K562 (cell line): ENCODE data around the gene RNF43. TPM values are rescaled to one million over a fixed set of nuclear protein-coding genes. Genes with fewer than 3 reads are reported as not detected.

Experiments
- ATAC-seq: fragments of 200-7000 bp; cut with Tn5 transposase; 3 replicates; pipeline ENCODE4 v1.9.1; 2020; ENCODE audit warnings: moderate library complexity
- BruUV-seq: library from RNA; stranded (reverse); fragments of 400-500 nt; replicated peaks from 2 replicates; lab custom pipeline; 2021; lab: Mats Ljungman, UMichigan
- CTCF ChIA-PET: fragments of 300-600 bp; formaldehyde crosslinking; extraction: SDS; loops from one replicate; lab custom pipeline; 2021; ENCODE audit warnings: low intra/inter-chr PET ratio; lab: Yijun Ruan, JAX
- POLR2A ChIA-PET: fragments of 300-600, 350-650 bp; sonication (Branson Sonifier 250); formaldehyde crosslinking; extraction: SDS; loops from one replicate; lab custom pipeline; 2021; ENCODE audit warnings: antibody characterized with exemption, inconsistent platforms; lab: Yijun Ruan, JAX
- DNase-seq, 4 experiments: peaks; one replicate each; pipeline versions ENCODE4 v3.0.0 to v3.0.0-alpha.2; 2011 to 2018; ENCODE audit warnings: low spot score in 3 of 4, mixed read lengths in 3 of 4; ENCODE audit errors: extremely low read depth in 1 of 4
- FAIRE-seq: peaks from 2 replicates; lab custom pipeline; 2011; peaks lifted over from hg19 to GRCh38; lab: Jason Lieb, UNC
- H2AFZ ChIP-seq: 2 replicates; pipeline ENCODE4 v1.6.0; 2011; ENCODE audit warnings: low read depth, low read length, control low read depth, inconsistent platforms
- H3K27ac ChIP-seq: fragments of 200-600 bp; 3 replicates; pipeline ENCODE4 v1.8.0; 2011; ENCODE audit warnings: low read depth, mild to moderate bottlenecking, control low read depth, inconsistent platforms, low read length, moderate library complexity, mixed read lengths; ENCODE audit errors: extremely low read depth
- H3K27me3 ChIP-seq, 2 experiments: fragments of 300-600 bp in 1 of 2; 2 replicates in 1 of 2; 3 replicates in 1 of 2; pipeline versions ENCODE4 v1.6.0 to v1.8.0; 2011; ENCODE audit warnings: inconsistent platforms in 2 of 2, low read length in 2 of 2, mild to moderate bottlenecking in 1 of 2, mixed read lengths in 1 of 2, moderate library complexity in 1 of 2; ENCODE audit not compliant: control insufficient read depth in 2 of 2, insufficient read depth in 2 of 2
- H3K36me3 ChIP-seq: fragments of 300-600 bp; 3 replicates; pipeline ENCODE4 v1.8.0; 2011; ENCODE audit warnings: mild to moderate bottlenecking, low read length, inconsistent platforms; ENCODE audit not compliant: control insufficient read depth, insufficient read depth
- H3K4me1 ChIP-seq, 2 experiments: fragments of 200-600 bp in 1 of 2; replicated peaks in 1 of 2; 2 replicates in 1 of 2; 3 replicates in 1 of 2; pipeline versions ENCODE4 v1.5.1 to v1.8.0; 2011; ENCODE audit warnings: inconsistent platforms in 2 of 2, low read length in 2 of 2, mild to moderate bottlenecking in 1 of 2, mixed read lengths in 1 of 2, moderate library complexity in 1 of 2; ENCODE audit not compliant: control insufficient read depth in 2 of 2, insufficient read depth in 2 of 2
- H3K4me2 ChIP-seq: 2 replicates; pipeline ENCODE4 v1.6.1; 2011; ENCODE audit warnings: low read length, control low read depth, inconsistent platforms, mixed read lengths; ENCODE audit not compliant: insufficient read depth
- H3K4me3 ChIP-seq: fragments of 200-600 bp; sonication (generic), shearing (Covaris generic); 2 replicates; pipeline ENCODE4 v1.5.1; 2016; ENCODE audit warnings: control low read depth, inconsistent platforms
- H3K79me2 ChIP-seq: fragments of 200-600 bp; 3 replicates; pipeline ENCODE4 v1.8.0; 2011; ENCODE audit warnings: low read length, inconsistent platforms; ENCODE audit not compliant: control insufficient read depth, insufficient read depth
- H3K9ac ChIP-seq, 2 experiments: 2 replicates each; pipeline versions ENCODE4 v1.6.0 to v1.6.1; 2011; ENCODE audit warnings: low read depth in 2 of 2, low read length in 2 of 2, control low read depth in 1 of 2, inconsistent platforms in 1 of 2, mild to moderate bottlenecking in 1 of 2, mixed read lengths in 1 of 2; ENCODE audit not compliant: insufficient read depth in 1 of 2
- H3K9me1 ChIP-seq: one replicate; pipeline ENCODE4 v1.6.0; 2011; ENCODE audit warnings: inconsistent platforms, mild to moderate bottlenecking, low read length, moderate library complexity; ENCODE audit not compliant: control insufficient read depth, insufficient read depth
- H3K9me3 ChIP-seq: replicated peaks from 2 replicates; pipeline ENCODE4 v1.5.1; 2011; ENCODE audit warnings: low read depth, low read length, inconsistent platforms; ENCODE audit not compliant: control insufficient read depth, insufficient read depth
- H4K20me1 ChIP-seq: replicated peaks from 2 replicates; pipeline ENCODE4 v1.6.1; 2011; ENCODE audit warnings: low read length, inconsistent platforms, mixed read lengths; ENCODE audit not compliant: control insufficient read depth, insufficient read depth
- LEF1 ChIP-seq: fragments of 450-650 bp; IDR thresholded peaks from 2 replicates; pipeline ENCODE4 v1.6.1; 2016; ENCODE audit warnings: mild to moderate bottlenecking
- SP1 ChIP-seq: sonication (generic); formaldehyde crosslinking; IDR thresholded peaks from 2 replicates; pipeline ENCODE4 v1.8.1; 2022; ENCODE audit warnings: mild to moderate bottlenecking, missing genetic modification reagents
- THRA ChIP-seq: fragments of 450-650 bp; IDR thresholded peaks from 2 replicates; pipeline ENCODE4 v1.6.1; 2017; ENCODE audit warnings: mild to moderate bottlenecking, moderate library complexity
- WGBS: fragments of 100-300 bp; shearing (Covaris generic); methylation state at CpG from one replicate; pipeline ENCODE4 v1.1.6; 2016; ENCODE audit warnings: low coverage, mixed read lengths; ENCODE audit not compliant: insufficient coverage; ENCODE audit errors: missing lambda C conversion rate; 5-methylcytosine and 5-hydroxymethylcytosine counted together
- in situ Hi-C: fragments of 300-500 bp; cut with MboI; formaldehyde crosslinking; loops from 4 replicates; pipeline ENCODE4 v1.15.0; 2018; ENCODE audit warnings: inconsistent platforms, mixed read lengths
- intact Hi-C: fragments of 100-400 bp; cut with micrococcal nuclease; formaldehyde crosslinking; loops from 2 replicates; pipeline ENCODE4 v1.14.2; 2022
- polyA plus RNA-seq, 8 experiments: library from polyadenylated mRNA; depleted of rRNA in 4 of 8; stranded (reverse) in 5 of 8; unstranded in 3 of 8; fragments of >200 nt; fragmentation: Nextera tagmentation in 2 of 8; fragmentation: Illumina TruSeq in 1 of 8; extraction: Ambion mirVana in 2 of 8; extraction: Trizol in 1 of 8; gene quantifications; 2 replicates each; pipeline versions ENCODE4 v1.2.1 to v1.2.3, GENCODE V29; 2011 to 2014; ENCODE audit warnings: inconsistent platforms in 1 of 8, missing spikeins in 1 of 8
- total RNA-seq, 7 experiments: library from RNA; depleted of rRNA in 6 of 7; stranded (reverse); fragments of >200 nt in 6 of 7; fragmentation: Illumina TruSeq in 2 of 7; extraction: Trizol in 2 of 7; gene quantifications; 2 replicates each; pipeline versions ENCODE4 v1.2.1 to v1.2.3, GENCODE V29; 2011 to 2021; ENCODE audit warnings: low replicate concordance in 1 of 7
- TF ChIP-seq, protein P1 (sequence below): fragments of 450-650 bp; IDR thresholded peaks from 2 replicates; pipeline ENCODE4 v1.7.1; 2018; ENCODE audit warnings: mild to moderate bottlenecking, low read depth; ENCODE audit not compliant: partially characterized antibody
- TF ChIP-seq, protein P2 (sequence below): fragments of 250-450 bp; sonication (Bioruptor Pico); IDR thresholded peaks from 2 replicates; pipeline ENCODE4 v1.8.0; 2021; ENCODE audit warnings: moderate library complexity, mild to moderate bottlenecking, inconsistent platforms

The RNF43 gene
- total and polyA plus RNA-seq, 9 of the 15 experiments (the other 6 are each of a cell fraction or from before 2014, with no cell fraction given), result 0.29 to 2.7 (median 1.4) TPM

DNA sequence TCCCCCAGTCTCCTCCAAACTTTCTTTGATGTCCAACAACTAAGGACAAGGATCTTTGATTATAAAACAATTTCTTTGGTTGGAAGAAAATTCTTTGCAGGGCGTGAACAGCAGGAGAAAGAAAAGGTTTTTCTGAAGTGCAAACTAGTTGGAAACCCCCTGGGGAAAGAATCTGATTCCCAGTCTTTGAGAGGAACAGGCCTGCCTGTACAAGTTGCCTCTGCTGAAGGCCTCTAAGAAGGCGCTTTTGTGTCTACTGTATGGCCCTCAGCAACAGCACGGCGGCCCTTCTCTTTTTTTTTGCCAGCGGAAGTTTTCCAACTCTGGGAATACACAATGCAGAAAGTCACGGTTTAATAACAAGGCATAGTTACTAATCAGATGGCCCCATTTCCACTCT, 14.0 kb downstream of the RNF43 start:
- Histone ChIP-seq H3K9me1 (no peaks in the 10 kb centered on the region), H3K27me3 (no peaks in the 10 kb centered on the region), H3K79me2 (no peaks in the 10 kb centered on the region), H3K27ac (no peak overlapping the region), H3K4me2 (no peak overlapping the region), H2AFZ (no peak overlapping the region), H3K4me1 (peaks cover 0 to 7% of the 10 kb centered on the region in 2 experiments; a peak in 2 of 5 replicates), H3K4me3 (no peak overlapping the region), H4K20me1 (no peaks in the 10 kb centered on the region), H3K9ac (no peak overlapping the region), H3K9me3 (no peaks in the 10 kb centered on the region), H3K36me3 (no peaks in the 10 kb centered on the region)
- 66% methylated on average over 6 of the region's 6 CpGs for WGBS
- TF ChIP-seq LEF1, result no peak
- TF ChIP-seq SP1 (CRISPR knock-in tag), result no peak
- TF ChIP-seq, protein P1, sequence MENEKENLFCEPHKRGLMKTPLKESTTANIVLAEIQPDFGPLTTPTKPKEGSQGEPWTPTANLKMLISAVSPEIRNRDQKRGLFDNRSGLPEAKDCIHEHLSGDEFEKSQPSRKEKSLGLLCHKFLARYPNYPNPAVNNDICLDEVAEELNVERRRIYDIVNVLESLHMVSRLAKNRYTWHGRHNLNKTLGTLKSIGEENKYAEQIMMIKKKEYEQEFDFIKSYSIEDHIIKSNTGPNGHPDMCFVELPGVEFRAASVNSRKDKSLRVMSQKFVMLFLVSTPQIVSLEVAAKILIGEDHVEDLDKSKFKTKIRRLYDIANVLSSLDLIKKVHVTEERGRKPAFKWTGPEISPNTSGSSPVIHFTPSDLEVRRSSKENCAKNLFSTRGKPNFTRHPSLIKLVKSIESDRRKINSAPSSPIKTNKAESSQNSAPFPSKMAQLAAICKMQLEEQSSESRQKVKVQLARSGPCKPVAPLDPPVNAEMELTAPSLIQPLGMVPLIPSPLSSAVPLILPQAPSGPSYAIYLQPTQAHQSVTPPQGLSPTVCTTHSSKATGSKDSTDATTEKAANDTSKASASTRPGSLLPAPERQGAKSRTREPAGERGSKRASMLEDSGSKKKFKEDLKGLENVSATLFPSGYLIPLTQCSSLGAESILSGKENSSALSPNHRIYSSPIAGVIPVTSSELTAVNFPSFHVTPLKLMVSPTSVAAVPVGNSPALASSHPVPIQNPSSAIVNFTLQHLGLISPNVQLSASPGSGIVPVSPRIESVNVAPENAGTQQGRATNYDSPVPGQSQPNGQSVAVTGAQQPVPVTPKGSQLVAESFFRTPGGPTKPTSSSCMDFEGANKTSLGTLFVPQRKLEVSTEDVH, result no peak
- TF ChIP-seq, protein P2, sequence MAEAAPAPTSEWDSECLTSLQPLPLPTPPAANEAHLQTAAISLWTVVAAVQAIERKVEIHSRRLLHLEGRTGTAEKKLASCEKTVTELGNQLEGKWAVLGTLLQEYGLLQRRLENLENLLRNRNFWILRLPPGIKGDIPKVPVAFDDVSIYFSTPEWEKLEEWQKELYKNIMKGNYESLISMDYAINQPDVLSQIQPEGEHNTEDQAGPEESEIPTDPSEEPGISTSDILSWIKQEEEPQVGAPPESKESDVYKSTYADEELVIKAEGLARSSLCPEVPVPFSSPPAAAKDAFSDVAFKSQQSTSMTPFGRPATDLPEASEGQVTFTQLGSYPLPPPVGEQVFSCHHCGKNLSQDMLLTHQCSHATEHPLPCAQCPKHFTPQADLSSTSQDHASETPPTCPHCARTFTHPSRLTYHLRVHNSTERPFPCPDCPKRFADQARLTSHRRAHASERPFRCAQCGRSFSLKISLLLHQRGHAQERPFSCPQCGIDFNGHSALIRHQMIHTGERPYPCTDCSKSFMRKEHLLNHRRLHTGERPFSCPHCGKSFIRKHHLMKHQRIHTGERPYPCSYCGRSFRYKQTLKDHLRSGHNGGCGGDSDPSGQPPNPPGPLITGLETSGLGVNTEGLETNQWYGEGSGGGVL (CRISPR knock-in tag), result no peak
- TF ChIP-seq THRA, result no peak
- BruUV-seq, result no TSS peak
- POLR2A ChIA-PET, result no interaction called here
- intact Hi-C loops (no loop called here), in situ Hi-C loops (no loop called here)
- no peak; the same call in 2 of the 3 replicates for ATAC-seq
- no peak for DNase-seq
- FAIRE-seq, result no peak
- CTCF ChIA-PET, result no interaction called here
